Fibroblast of peridontal ligament (primary cell): ENCODE results near the gene PAK3.

ENCODE experiments used
- DNase-seq: peaks from one replicate; pipeline ENCODE4 v3.0.0-alpha.2; 2010; ENCODE audit errors: extremely low read depth

The PAK3 gene

GRCh38 chrX:111095974-111096895 is at the start of gene PAK3:
Gene PAK3, plus strand, starts transcription at chrX:111096191. Its CDS starts 26,913 bp downstream, at chrX:111123104.
- peak; percentile 23 for DNase-seq

GRCh38 chrX:111047575-111047974 is 48.4 kb upstream of the PAK3 start:
- no peak for DNase-seq

GRCh38 chrX:111052478-111052877 is 43.5 kb upstream of the PAK3 start:
- DNase-seq, result no peak

- no peak for DNase-seq
Observed at GRCh38 chrX:111071542-111072277, 24.3 kb upstream of the PAK3 start.

GRCh38 chrX:111083081-111083480 is 12.9 kb upstream of the PAK3 start:
- DNase-seq, result no peak

- no peak for DNase-seq
Observed at GRCh38 chrX:111086591-111087006, 9.4 kb upstream of the PAK3 start.

- no peak for DNase-seq
Observed at GRCh38 chrX:111088628-111089027, 7.4 kb upstream of the PAK3 start.

GRCh38 chrX:111090458-111090857 is 5.5 kb upstream of the PAK3 start:
- DNase-seq, result no peak

- DNase-seq, result no peak
Observed at GRCh38 chrX:111098874-111099273, 2.9 kb downstream of the PAK3 start.

- peak; percentile 25 for DNase-seq
Observed at GRCh38 chrX:111100191-111100590, 4.2 kb downstream of the PAK3 start.

GRCh38 chrX:111101580-111101979 is 5.6 kb downstream of the PAK3 start:
- DNase-seq, result no peak

- no peak for DNase-seq
Observed at GRCh38 chrX:111102636-111103035, 6.6 kb downstream of the PAK3 start.

GRCh38 chrX:111103246-111103645 is 7.3 kb downstream of the PAK3 start:
- no peak for DNase-seq

- no peak for DNase-seq
Observed at GRCh38 chrX:111110098-111110775, 14.2 kb downstream of the PAK3 start.

- DNase-seq, result no peak
Observed at GRCh38 chrX:111114806-111115205, 18.8 kb downstream of the PAK3 start.

- DNase-seq, result no peak
Observed at GRCh38 chrX:111116666-111117065, 20.7 kb downstream of the PAK3 start.

GRCh38 chrX:111119341-111119740 is 23.4 kb downstream of the PAK3 start:
- DNase-seq, result no peak

- DNase-seq, result no peak
Observed at GRCh38 chrX:111123125-111123524, 27.1 kb downstream of the PAK3 start.

GRCh38 chrX:111123606-111124179 is 27.7 kb downstream of the PAK3 start:
- DNase-seq, result no peak

- no peak for DNase-seq
Observed at GRCh38 chrX:111124418-111124817, 28.4 kb downstream of the PAK3 start.

GRCh38 chrX:111127038-111127437 is 31.0 kb downstream of the PAK3 start:
- DNase-seq, result no peak

GRCh38 chrX:111129921-111130320 is 33.9 kb downstream of the PAK3 start:
- no peak for DNase-seq
